GM19043 (cell line): ENCODE results near the gene LINC00305.
A peak's percentile ranks its signal among the peaks of the same experiment; 100 is the strongest.

Experiments used
- ATAC-seq: cut with Tn5 transposase; IDR thresholded peaks from one replicate; pipeline ENCODE4 v1.9.1; 2021; ENCODE audit warnings: low read depth; ENCODE audit not compliant: unreplicated experiment

LINC00305 gene

DNA sequence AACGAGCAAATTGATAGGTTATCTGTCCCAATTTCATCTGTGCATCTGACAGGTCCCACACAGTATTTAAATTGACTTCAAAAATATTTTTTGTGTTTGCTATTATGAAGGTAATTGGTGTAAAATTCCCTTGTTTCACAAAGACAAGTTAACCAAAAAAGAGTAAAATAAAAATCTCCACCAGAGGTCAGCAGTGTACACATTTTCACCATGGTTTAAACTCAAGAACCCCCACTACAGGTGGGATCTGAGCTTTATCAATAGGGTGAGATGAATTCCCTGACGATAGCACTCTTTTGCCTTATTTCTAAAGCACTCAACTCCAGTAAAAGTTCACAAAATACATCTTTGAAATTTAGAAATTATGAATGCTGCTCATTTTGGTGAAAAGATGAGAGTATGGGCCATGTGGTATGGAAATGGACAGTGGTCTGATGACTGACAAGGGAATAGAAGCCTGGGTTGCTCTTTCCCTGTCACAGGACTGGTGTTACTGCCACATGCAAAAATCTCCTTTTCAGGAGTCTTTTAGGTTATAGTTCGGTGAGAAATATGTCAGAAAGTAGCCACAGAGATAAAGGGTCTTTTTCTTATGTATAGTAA lies 111.0 kb downstream of the LINC00305 start:
- ATAC-seq = peak; percentile 51

DNA sequence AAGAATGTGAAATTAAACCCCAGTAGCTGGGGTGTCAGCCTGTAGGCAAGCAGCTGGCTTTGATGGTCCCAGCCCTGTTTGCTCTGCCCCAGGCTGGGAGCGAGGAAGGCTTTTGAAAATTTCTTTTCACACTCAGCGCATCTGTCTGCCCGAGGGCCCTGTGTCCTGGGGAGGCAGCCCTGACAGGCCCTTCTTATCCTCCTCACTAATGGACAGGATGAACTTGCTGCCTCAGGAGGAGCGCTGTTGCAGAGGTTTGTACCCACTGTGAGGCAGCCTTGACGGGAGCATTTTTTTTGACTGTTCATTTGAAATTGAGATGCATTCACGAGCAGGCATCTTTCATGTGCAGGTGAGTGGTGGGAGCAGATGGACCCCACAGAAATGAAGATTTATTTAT lies 116.6 kb downstream of the LINC00305 start:
- ATAC-seq = no peak

DNA sequence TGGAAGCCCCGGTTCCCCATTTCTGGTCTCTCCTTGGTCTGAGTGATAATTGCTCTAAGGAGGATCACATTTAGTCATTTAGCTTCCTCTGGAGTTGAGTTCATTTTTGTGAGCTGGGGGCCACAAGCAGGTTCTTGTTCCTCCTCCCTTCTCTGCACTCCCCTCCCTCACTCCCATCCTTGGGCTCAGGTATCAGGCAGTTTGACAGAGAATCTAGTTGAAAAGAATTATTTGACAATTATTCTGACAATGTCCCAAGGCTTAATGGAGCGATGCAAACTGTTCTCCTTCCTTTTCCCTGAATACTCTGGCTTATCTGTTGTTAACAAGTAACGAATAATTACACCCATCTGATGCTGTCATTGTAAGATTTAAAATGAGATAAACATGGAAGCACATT lies 117.5 kb downstream of the LINC00305 start:
- no peak for ATAC-seq
